GM21381 (cell line): ENCODE data around the gene ZNF407.
"Not testable (repeated sequence)": the region's sequence is repeated elsewhere in the genome, so short reads cannot be mapped to it uniquely, and the experiment has no call there.

Experiments used
- ATAC-seq: cut with Tn5 transposase; IDR thresholded peaks from one replicate; pipeline ENCODE4 v1.9.1; 2021; ENCODE audit warnings: mild to moderate bottlenecking, moderate library complexity; ENCODE audit not compliant: unreplicated experiment

Gene ZNF407, protein sequence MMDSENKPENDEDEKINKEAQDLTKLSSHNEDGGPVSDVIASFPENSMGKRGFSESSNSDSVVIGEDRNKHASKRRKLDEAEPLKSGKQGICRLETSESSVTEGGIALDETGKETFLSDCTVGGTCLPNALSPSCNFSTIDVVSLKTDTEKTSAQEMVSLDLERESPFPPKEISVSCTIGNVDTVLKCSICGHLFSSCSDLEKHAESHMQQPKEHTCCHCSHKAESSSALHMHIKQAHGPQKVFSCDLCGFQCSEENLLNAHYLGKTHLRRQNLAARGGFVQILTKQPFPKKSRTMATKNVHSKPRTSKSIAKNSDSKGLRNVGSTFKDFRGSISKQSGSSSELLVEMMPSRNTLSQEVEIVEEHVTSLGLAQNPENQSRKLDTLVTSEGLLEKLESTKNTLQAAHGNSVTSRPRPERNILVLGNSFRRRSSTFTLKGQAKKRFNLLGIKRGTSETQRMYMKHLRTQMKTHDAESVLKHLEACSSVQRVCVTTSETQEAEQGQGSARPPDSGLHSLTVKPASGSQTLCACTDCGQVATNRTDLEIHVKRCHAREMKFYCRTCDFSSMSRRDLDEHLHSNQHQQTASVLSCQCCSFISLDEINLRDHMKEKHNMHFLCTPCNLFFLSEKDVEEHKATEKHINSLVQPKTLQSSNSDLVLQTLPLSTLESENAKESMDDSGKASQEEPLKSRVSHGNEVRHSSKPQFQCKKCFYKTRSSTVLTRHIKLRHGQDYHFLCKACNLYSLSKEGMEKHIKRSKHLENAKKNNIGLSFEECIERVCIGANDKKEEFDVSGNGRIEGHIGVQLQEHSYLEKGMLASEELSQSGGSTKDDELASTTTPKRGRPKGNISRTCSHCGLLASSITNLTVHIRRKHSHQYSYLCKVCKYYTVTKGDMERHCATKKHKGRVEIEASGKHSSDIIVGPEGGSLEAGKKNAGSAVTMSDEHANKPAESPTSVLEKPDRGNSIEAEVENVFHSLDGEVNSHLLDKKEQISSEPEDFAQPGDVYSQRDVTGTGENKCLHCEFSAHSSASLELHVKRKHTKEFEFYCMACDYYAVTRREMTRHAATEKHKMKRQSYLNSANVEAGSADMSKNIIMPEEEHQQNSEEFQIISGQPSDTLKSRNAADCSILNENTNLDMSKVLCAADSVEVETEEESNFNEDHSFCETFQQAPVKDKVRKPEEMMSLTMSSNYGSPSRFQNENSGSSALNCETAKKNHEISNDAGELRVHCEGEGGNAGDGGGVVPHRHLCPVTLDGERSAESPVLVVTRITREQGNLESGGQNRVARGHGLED (N-terminal part only)

DNA sequence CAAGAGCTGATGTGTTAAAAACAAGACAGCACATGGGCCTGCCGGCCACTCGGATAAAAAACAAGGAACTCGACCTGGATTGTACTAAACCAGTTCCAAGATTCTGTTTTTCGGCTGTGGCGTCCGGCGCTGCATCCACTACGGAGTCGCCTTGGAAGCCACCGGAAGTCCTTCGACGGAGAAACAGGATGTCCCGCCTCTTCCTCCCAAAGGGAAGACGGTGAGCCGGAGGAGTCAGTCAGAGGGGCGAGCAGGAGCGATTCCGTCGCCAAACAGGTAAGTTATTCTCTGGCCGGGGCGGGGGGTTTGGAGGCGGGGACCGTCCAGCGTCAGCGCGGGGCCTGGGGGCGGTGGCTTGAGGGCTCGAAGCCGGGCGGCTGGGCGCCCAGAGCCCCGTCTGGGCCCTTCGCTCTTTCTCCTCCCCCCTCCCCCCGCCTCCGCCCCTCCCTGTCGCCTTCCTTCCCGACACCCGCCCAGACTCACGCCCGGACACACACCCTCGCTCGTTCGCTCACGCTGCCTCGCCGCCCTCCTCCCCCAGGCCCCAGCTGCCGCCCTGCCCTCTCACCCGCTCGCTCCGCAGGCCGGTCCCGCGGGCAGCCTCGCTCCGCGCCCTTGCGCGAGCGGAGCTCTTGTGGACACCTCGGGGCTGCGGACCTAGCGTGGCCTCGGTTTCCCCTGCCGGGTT lies at the start of gene ZNF407:
Gene ZNF407, plus strand, starts transcription at position 209 of the 688 bp plus-strand sequence. CDS start 33,150 bp downstream, outside the sequence.
- peak; percentile 70 for ATAC-seq

DNA sequence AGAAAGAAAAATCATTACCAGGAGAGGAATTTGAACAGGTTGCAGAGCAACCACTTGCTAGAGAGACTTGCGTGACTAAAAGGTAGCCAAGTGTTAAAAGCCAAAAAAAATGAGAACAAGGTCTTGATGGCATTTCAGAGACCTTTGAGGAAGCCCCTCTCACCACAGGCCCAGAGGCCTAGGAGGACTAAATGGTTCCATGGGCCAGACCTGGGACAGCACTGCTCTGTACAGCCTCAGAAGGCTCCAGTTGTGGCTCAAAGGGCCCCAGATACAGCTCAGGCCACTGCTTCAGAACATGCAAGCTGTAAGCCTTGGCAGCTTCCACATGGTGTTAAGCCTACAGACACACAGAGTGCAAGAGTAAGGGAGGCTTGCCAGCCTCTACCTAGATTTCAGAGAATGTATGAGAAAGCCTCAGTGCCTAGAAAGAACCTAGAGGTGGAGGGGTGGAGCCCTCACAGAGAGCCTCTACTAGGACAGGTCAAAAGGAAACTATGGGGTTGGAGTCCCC lies 48.0 kb upstream of the ZNF407 start:
- no peak for ATAC-seq

DNA sequence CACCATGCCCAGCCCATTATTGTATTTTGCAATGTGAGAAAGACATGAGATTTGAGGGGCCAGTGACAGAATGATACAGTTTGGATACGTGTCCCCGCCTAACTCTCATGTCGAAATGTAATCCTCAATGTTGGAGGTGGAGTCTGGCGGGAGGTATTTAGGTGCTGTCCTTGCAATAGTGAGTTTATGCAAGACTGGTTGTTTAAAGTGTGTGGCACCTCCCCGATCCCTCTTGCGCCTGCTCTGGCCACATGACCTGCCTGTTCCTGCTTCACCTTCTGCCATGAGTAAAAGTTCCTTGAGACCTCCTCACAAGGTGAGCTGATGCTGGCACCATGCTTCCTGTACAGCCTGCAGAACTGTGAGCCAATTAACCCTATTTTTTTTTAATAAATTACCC lies 46.8 kb upstream of the ZNF407 start:
- no peak for ATAC-seq

DNA sequence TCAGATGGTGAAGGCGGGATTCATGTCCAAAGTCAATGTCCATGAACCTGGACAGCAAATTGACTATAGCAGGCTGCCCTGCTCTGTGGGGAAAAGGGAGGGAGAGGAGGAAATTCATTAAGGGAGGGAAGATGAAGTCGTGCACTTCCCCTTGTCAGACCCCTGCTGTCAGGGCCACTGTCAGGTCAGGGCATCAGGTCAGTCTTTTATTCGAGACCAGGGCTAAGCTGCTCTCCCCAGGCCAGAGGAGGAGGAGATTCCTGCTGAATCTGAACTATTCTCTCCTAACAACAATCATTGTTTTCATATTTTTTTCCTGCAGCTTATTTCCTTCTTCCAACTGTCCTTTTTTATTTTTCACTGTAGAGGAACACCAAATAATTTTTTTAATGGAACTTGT lies 46.2 kb upstream of the ZNF407 start:
- no peak for ATAC-seq

DNA sequence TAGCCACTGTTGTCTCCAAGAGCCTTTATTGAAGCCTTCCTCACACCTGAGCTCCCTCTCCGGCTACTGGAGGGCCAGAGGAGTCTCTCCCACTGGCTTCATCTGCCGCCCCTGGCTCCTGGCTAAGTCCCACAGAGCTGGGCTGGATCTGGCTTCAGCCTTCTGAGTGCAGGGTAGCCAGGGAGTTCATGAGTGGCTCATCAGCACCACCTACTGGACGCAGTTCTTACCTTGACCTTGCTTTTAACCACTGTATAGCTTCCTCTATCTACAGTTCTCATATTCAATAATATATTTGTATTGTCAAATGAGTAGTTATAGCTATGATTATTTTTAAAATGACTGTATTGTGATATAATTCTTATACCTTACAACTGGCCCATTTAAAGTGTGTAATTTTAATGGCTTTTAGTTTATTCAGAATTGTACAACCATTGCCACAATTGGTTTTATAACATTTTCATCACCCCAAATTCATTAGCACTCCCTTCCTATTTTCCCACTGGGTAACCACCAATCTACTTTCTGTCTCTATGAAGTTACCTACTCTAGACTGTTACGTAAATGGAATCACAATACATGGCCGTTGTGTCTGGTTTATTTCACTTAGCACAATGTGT lies 45.6 kb upstream of the ZNF407 start:
- peak; percentile 100 for ATAC-seq

DNA sequence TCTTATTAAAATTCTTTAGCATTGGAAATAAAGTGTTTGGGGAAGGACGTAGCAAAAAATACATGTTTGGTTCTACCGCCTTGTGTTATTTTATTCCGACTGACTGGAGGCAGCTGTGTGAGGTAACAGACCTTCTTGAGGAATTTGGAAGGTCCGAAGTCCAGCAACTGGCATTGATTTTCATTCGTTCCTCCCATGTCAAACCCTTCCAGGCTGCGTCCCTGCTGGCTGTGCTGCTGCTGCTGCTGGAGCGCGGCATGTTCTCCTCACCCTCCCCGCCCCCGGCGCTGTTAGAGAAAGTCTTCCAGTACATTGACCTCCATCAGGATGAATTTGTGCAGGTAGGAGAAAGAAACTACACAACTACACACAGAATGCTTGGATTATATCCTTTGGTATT lies 41.5 kb upstream of the ZNF407 start:
- ATAC-seq: no peak

DNA sequence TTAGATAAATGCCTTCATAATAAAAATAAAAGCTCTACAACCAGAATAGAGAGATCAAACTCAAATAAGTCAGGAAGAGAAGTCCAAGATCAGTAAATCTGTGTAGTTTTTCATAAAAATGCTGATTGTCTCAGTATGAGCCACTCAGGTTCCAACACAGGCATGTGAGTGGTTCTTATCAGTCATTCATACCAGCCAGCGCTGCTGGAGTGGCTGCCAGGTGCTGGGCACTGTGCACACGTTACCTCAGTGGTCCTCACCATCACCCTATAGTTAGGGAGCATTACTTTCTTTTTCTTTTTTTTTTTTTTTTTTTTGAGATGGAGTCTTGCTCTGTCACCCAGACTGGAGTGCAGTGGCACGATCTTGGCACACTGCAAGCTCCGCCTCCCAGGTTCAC lies 39.6 kb upstream of the ZNF407 start:
- no peak for ATAC-seq

DNA sequence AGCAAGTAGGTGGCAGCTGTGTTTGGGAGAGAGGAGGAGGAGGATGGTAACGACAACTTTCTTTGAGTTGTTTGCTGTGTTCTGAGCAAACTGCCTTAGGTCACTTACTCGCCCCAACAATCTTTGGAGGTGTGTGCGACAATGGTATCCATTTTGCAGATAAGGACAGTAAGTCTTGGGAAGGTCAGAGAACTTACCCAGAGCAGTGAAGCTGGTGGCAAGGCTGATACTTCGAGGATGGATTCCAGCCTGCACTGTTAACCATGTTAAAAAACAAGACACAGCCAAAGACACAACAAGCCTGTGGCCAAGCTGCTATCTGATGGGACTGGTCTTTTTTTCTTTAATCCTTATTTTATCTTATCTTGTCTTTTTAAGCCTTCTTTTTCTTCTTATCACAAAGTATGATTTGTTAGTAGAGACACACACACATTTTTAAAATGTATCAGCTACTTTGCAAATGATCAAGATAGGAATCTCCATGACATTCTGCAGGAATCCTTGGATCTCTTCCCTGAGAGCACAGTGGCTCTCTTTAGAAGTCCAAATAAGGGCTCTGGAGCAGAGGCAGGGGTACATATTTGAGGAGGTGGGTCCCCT lies 35.4 kb upstream of the ZNF407 start:
- ATAC-seq: no peak

DNA sequence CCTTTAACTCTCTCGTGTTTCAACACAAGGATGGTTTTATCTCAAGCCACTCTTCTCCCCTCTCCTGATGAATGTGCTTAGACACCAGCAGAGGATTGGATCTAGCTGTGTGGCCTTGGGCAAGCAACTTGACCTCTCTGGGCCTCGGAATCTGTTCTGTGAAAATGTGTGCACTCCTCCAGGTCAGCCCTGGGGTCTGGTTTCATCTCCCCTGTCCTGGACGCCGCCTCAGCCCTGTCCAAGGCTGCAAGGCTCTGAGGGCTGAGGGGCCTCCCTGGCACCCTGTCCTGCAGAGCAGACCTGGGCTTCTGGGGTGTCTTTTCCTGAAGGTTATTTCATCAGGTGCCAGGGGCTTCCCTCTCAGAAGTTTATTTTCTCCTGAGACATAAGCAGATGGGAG lies 34.9 kb upstream of the ZNF407 start:
- no peak for ATAC-seq

DNA sequence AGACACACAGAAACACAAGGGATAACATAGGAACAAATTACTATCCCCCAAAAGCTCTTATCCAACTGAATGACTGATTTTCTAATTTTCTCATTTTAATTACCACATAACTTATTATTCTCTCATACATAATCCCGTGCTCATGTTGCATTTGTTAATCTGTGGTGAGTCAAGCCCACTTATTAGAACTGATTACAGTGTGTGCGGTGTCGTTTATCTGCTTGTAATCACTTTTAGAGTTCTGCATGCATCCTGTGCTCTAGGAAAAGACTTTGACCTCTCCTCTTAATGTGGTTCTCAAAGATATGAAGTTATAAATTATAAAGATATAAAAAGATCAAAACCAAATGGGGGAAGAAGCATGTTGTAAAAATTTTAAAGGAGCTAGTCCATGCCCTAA lies 33.7 kb upstream of the ZNF407 start:
- no peak for ATAC-seq

DNA sequence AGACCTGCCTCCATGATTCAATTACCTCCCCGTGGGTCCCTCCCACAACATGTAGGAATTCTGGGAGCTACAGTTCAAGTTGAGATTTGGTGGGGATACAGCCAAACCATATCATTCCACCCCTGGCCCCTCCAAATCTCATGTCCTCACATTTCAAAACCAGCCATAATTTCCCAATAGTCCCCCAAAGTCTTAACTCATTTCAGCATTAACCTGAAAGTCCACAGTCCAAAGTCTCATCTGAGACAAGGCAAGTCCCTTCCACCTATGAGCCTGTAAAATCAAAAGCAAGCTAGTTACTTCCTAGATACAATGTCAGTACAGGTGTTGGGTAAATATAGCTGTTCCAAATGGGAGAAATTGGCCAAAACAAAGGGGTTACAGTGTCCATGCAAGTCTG lies 32.5 kb upstream of the ZNF407 start:
- not testable (repeated sequence) for ATAC-seq

DNA sequence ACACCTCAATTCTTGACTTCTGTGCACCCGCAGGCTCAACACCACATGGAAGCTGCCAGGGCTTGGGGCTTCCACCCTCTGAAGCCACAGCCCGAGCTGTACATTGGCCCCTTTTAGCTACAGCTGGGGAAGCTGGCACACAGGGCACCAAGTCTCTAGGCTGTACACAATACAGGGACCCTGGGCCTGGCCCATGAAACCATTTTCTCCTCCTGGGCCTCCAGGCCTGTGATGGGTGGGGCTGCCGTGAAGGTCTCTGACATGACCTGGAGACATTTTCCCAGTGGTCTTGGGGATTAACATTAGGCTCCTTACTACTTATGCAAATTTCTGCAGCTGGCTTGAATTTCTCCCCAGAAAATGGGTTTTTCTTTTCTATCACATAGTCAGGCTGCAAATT lies 31.7 kb upstream of the ZNF407 start:
- ATAC-seq: not testable (repeated sequence)

DNA sequence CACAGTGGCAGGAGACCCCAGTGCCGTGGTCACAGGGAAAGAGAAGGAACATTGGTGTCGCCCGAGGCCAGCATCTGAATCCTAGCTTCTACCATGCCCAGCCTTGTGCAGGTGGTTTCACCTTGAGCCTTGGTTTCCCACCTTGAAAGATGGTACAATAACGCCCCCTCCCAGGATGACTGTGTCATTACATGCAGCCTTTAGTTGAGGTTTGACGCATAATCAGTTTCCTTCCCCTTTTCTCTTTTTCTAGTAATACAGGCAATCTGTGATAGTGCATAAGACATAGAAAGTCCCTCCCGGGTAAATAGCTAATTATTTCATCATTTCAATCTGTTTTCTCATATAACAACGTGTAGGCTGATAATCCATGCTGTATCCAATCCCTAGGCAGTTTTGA lies 29.8 kb upstream of the ZNF407 start:
- no peak for ATAC-seq

DNA sequence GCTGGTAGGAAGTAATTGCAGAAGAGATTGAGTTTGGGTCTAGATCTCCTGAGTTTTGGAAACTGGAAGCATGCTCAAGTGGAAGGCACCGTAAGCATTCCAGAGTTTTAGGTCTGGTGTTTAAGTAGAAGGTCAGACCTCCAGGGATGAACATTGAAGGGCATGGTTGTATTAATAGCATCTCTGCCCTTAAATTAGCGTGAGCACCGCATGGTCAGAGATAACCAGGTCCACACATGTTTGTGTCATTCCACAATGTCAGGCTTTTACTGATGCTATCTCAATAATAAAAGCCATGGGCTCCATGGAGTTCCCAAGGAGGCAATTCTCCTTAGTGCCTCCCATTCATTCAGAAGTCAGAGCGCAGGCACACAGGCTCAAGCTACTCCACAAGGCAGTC lies 28.3 kb upstream of the ZNF407 start:
- ATAC-seq: no peak

DNA sequence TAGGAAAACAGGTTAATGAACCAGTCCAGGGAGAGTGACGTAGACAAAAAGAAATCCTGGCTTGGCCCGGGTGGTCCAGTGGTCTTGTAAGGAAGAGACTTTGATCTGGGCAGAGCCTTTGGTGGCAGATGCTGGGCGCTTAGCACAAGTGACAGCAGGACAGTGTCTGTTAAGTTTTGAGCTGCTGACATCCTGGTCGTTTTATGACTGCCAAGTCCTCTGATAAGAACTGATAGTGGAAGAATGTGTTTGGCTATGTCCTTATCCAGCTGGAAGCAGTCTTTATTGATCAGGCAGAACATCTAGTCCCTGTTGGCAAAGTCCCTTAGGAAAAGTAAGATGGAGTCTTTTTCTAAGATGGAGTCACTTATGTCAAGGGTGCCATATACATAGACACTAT lies 27.4 kb upstream of the ZNF407 start:
- ATAC-seq: no peak

DNA sequence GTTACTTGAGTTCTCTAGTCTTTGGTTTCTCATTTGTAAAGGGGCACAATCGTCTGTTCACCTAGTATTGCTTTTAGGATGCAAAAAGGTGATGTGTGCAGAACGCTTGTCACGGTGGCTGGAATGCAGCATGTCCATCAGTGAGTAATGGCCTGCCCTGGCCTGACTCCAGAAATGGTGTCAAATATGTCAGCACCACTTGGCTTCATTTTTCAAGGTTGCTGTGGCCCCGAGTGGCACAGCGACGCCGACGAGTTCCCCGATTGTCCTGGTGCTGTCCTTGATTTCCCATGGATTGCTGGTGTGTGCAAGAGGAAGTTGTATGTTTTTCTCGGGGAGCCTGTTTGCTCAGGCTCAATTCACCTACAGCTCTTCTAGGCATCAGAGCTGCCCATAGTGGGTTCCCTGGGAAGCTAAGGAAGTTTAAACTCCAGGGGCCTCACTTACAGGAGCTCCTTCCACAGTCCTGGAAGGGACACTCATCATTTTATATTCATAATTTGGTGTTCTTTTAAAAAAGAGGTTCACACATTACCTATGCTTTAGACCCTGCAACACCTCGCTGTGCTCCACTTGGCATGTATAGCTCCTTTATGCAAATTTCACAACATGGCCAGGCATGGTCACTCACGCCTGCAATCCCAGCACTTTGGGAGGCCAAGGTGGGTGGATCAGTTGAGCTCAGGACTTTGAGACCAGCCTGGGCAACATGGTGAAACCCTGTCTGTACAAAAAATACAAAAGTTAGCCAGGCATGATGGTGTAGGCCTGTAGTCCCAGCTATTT lies 25.6 kb upstream of the ZNF407 start:
- no peak for ATAC-seq

DNA sequence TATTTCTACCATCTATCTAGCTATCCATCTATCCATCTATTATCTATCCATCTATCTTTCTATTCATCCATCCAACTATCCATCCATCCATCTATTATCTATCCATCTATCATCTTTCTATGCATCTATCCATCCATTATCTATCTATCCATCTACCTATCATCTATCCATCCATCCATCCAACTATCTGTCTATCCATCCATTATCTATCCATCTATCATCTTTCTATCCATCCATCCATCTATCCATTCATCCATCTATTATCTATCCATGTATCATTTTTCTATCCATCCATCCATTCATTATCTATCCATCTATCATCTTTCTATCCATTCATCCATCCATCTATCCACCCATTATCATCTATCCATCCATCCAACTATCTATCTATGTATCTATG lies 24.6 kb upstream of the ZNF407 start:
- no peak for ATAC-seq

DNA sequence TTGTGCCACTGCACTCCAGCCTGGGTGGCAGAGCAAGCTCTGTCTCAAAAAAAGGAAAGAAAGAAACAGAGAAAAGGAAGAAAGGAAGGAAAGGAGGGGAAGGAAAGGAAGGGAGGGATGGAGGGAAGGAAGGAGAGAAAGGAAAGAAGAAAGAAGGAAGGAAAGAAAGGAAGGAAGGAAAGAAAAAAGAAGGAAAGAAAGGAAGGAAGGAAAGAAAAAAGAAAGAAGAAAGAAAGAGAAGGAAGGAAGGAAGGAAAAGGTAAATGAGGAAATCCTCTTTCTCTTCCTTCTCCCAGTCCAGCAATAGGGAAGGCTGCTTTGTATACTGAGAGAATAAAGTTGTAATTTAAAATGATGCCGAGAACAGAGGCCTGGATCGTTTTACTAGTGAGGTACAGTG lies 22.8 kb upstream of the ZNF407 start:
- ATAC-seq: no peak

DNA sequence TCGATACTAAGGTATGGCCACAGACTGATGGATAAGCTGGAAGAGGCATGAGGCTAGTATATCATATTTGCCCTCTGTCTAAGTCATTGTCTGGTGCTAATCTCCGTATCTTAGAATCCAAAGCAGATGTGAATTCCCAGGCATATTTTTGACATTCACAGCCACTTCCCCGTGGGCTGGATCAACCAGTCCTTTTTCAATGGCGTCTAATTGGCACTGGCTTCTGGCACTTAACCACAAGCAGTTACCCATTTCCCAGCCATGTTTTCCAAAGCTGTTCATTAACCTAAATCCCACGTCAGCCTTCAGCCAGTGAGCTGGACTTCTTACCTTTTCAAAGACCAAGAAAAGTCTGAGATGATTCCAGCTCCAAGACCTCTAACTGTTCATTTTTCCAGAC lies 20.7 kb upstream of the ZNF407 start:
- no peak for ATAC-seq
